ENCODE measurements around the gene ZNF529. TPM values are rescaled to one million over a fixed set of nuclear protein-coding genes. Genes with fewer than 3 reads are reported as not detected.

The ZNF529 gene
- total and polyA plus RNA-seq, 2 of the 13 experiments (the other 11 are each of a cell fraction or from before 2014, with no cell fraction given), result 9.3 to 10.6 TPM

DNA sequence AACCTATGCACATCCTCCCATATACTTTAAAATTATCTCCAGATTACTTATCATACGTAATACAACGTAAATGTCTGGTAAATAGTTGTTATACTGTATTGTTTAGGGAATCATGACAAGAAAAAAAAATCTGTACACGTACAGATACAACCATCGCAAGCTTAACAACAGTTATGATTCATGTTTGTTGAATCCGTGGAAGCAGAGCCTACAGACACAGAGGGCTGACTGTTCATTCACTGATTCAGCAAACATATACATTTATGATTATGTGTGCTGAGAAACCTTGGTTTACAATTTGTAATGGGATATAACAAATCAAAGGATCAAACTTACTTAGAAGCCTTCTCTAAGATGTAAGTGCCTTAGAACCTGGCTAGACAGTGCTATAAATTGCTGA, 46.5 kb downstream of the ZNF529 start:
- peak overlapping the region; percentile 90; the same call in 1 of the 2 replicates for H3K9ac ChIP-seq (ENCODE audit: insufficient read depth, low read depth, low read length)
- FAIRE-seq, result no peak
- peaks cover 1 to 14% of the 10 kb centered on the region in 2 experiments; a peak in 3 of 5 replicates for H3K36me3 ChIP-seq (replicated peaks in 1 of 2; ENCODE audit: control insufficient read depth in 1 of 2, insufficient read depth in 2 of 2, low read length in 2 of 2)
- no peak for ATAC-seq
- POLR2A ChIA-PET, result no interaction called here
- in situ Hi-C loops (cut with HindIII; ENCODE audit: extremely low pct_ligation_motif_present, low pct_unique_long_range_greater_than_20kb) (no loop called here), intact Hi-C loops (cut with micrococcal nuclease; ENCODE audit: unreplicated experiment) (loop anchor here (2.0 kb wide), 1 partner anchor 38 kb away; the partner anchor contains the start of gene ZNF566)
- no peaks in the 10 kb centered on the region; a peak in 1 of 5 replicates for H3K27me3 ChIP-seq (ENCODE audit: control insufficient read depth in 1 of 2, insufficient read depth in 2 of 2, low read length in 2 of 2)
- WGBS (ENCODE audit: low lambda C conversion rate), result 90% methylated on average over 5 of the region's 5 CpGs
- TF ChIP-seq TAF1 (CRISPR knock-in tag; IDR thresholded peaks at IDR 0.05) (no peak), THAP11 (CRISPR knock-in tag; IDR thresholded peaks at IDR 0.05) (no peak), ZNF674 (CRISPR knock-in tag; IDR thresholded peaks at IDR 0.05; ENCODE audit: low read depth) (no peak), ZNF644 (CRISPR knock-in tag; IDR thresholded peaks at IDR 0.05; ENCODE audit: low read depth) (no peak), ZNF704 (CRISPR knock-in tag; IDR thresholded peaks at IDR 0.05; ENCODE audit: borderline replicate concordance) (no peak), ZNF7 (CRISPR knock-in tag; IDR thresholded peaks at IDR 0.05) (no peak), GTF2F1 (IDR thresholded peaks at IDR 0.05; ENCODE audit: low read length) (no peak)
- CTCF ChIA-PET (ENCODE audit: low intra/inter-chr PET ratio, low total read pairs), result no interaction called here
- peak overlapping the region; percentile 100 for H3K4me2 ChIP-seq (ENCODE audit: low read depth, low read length)
- no peak overlapping the region for H3K27ac ChIP-seq (ENCODE audit: extremely low read length, insufficient read depth, low read length)
- no peak for DNase-seq (ENCODE audit: low spot score)
- H3K4me1 ChIP-seq (ENCODE audit: insufficient read depth, low read length), result peaks cover 18% of the 10 kb centered on the region
- peaks cover 13% of the 10 kb centered on the region for H3K9me3 ChIP-seq (ENCODE audit: low read length)
- H2AFZ ChIP-seq (ENCODE audit: low read length), result no peak overlapping the region
- peaks cover 23% of the 10 kb centered on the region for H3K79me2 ChIP-seq (ENCODE audit: insufficient read depth, low read length)
- no TSS peak for BruUV-seq (replicated peaks)
- no peaks in the 10 kb centered on the region for H4K20me1 ChIP-seq (ENCODE audit: insufficient read depth, low read length)
- peak overlapping the region; percentile 11 to 85 (median 73); a peak in 4 of 6 replicates for H3K4me3 ChIP-seq (replicated peaks in 1 of 3; ENCODE audit: insufficient read depth in 1 of 3, low read depth in 2 of 3, low read length in 3 of 3)

- Histone ChIP-seq H3K27ac (ENCODE audit: extremely low read length, insufficient read depth, low read length) (no peak overlapping the region), H3K4me3 (replicated peaks in 1 of 3; ENCODE audit: insufficient read depth in 1 of 3, low read depth in 2 of 3, low read length in 3 of 3) (no peak overlapping the region), H3K79me2 (ENCODE audit: insufficient read depth, low read length) (peaks cover 23% of the 10 kb centered on the region), H4K20me1 (ENCODE audit: insufficient read depth, low read length) (no peaks in the 10 kb centered on the region), H2AFZ (ENCODE audit: low read length) (no peak overlapping the region), H3K36me3 (replicated peaks in 1 of 2; ENCODE audit: control insufficient read depth in 1 of 2, insufficient read depth in 2 of 2, low read length in 2 of 2) (peaks cover 1 to 16% of the 10 kb centered on the region in 2 experiments; a peak in 4 of 5 replicates), H3K4me1 (ENCODE audit: insufficient read depth, low read length) (peaks cover 16% of the 10 kb centered on the region), H3K9me3 (ENCODE audit: low read length) (peaks cover 21% of the 10 kb centered on the region; the same call in 1 of the 2 replicates), H3K9ac (ENCODE audit: insufficient read depth, low read depth, low read length) (no peak overlapping the region), H3K27me3 (ENCODE audit: control insufficient read depth in 1 of 2, insufficient read depth in 2 of 2, low read length in 2 of 2) (no peaks in the 10 kb centered on the region; a peak in 1 of 5 replicates), H3K4me2 (ENCODE audit: low read depth, low read length) (no peak overlapping the region)
- in situ Hi-C loops (cut with HindIII; ENCODE audit: extremely low pct_ligation_motif_present, low pct_unique_long_range_greater_than_20kb) (no loop called here), intact Hi-C loops (cut with micrococcal nuclease; ENCODE audit: unreplicated experiment) (no loop called here)
- no TSS peak for BruUV-seq (replicated peaks)
- ATAC-seq (no peak), FAIRE-seq (no peak), DNase-seq (ENCODE audit: low spot score) (no peak)
- ChIA-PET POLR2A (no interaction called here), CTCF (ENCODE audit: low intra/inter-chr PET ratio, low total read pairs) (no interaction called here)
- 98% methylated on average over 4 of the region's 4 CpGs for WGBS (ENCODE audit: low lambda C conversion rate)
- TF ChIP-seq TFDP2 (CRISPR knock-in tag; IDR thresholded peaks at IDR 0.05) (no peak), CEBPG (CRISPR knock-in tag; IDR thresholded peaks at IDR 0.05) (no peak), RARA (CRISPR knock-in tag; IDR thresholded peaks at IDR 0.05) (no peak), E2F5 (CRISPR knock-in tag; conservative IDR thresholded peaks at IDR 0.05) (no peak), SRSF1 (optimal IDR thresholded peaks at IDR 0.05; ENCODE audit: low read depth, low read length) (no peak), ZNF496 (CRISPR knock-in tag; IDR thresholded peaks at IDR 0.05; ENCODE audit: insufficient replicate concordance) (no peak), JDP2 (CRISPR knock-in tag; IDR thresholded peaks at IDR 0.05; ENCODE audit: borderline replicate concordance) (no peak), ZBTB7A (CRISPR knock-in tag; IDR thresholded peaks at IDR 0.05) (no peak)
These were observed 48.5 kb downstream of the ZNF529 start for GRCh38 chr19:36524617-36525016.

All from HepG2 (cell line).